GM12878 (cell line): ENCODE results near the gene FAM120AOS.

ENCODE experiments used
- CTCF ChIP-seq, 3 experiments: IDR thresholded peaks in 2 of 3; conservative IDR thresholded peaks in 1 of 3; 2 replicates each; pipeline ENCODE4 v1.5.1; 2011; ENCODE audit warnings: low read depth in 3 of 3, low read length in 3 of 3, mild to moderate bottlenecking in 3 of 3, control low read depth in 2 of 3, moderate library complexity in 2 of 3, inconsistent platforms in 1 of 3, mixed read lengths in 1 of 3; ENCODE audit not compliant: control insufficient read depth in 2 of 3, insufficient read depth in 1 of 3; ENCODE audit errors: extremely low read depth in 1 of 3
- MTA3 ChIP-seq: IDR thresholded peaks from 2 replicates; pipeline ENCODE4 v1.6.1; 2012; ENCODE audit warnings: low read length, inconsistent platforms, borderline replicate concordance
- POLR2A ChIP-seq: IDR thresholded peaks from 2 replicates; pipeline ENCODE4 v1.6.1; 2011; ENCODE audit warnings: low read depth, mild to moderate bottlenecking, low read length
- ZNF24 ChIP-seq: fragments of 450-650 bp; IDR thresholded peaks from 2 replicates; pipeline ENCODE4 v1.6.1; 2017; ENCODE audit warnings: antibody characterized with exemption, mild to moderate bottlenecking

GRCh38 chr9:93477397-93477796 is 24.0 kb upstream of the FAM120AOS start:
- TF ChIP-seq POLR2A (no peak), ZNF24 (no peak), MTA3 (no peak), CTCF (IDR thresholded peaks at IDR 0.05 in 2 of 3, conservative IDR thresholded peaks at IDR 0.05 in 1 of 3; ENCODE audit: control insufficient read depth in 2 of 3, extremely low read depth in 1 of 3, insufficient read depth in 1 of 3, low read depth in 3 of 3, low read length in 3 of 3) (no peak)
